Bronchial epithelial cell (primary cell): ENCODE results near the gene APELA. TPM values are rescaled to one million over a fixed set of nuclear protein-coding genes. Genes with fewer than 3 reads are reported as not detected.
"Not testable (repeated sequence)": the region's sequence is repeated elsewhere in the genome, so short reads cannot be mapped to it uniquely, and the experiment has no call there.

Experiments used
- DNase-seq: peaks from one replicate; pipeline ENCODE4 v3.0.0-alpha.2; 2010; ENCODE audit warnings: low read depth
- FAIRE-seq: peaks from 2 replicates; lab custom pipeline; 2011; peaks lifted over from hg19 to GRCh38; lab: Jason Lieb, UNC
- H3K27me3 ChIP-seq: 2 replicates; pipeline ENCODE4 v1.5.1; 2011; ENCODE audit warnings: low read length; ENCODE audit not compliant: control insufficient read depth, insufficient read depth
- H3K36me3 ChIP-seq: 2 replicates; pipeline ENCODE4 v1.5.1; 2011; ENCODE audit warnings: low read length; ENCODE audit not compliant: control insufficient read depth, insufficient read depth
- H3K4me3 ChIP-seq: 2 replicates; pipeline ENCODE4 v1.5.1; 2011; ENCODE audit warnings: mild to moderate bottlenecking, low read depth, low read length, control low read depth
- CTCF ChIP-seq: IDR thresholded peaks from 2 replicates; pipeline ENCODE4 v1.5.1; 2011; ENCODE audit warnings: mild to moderate bottlenecking, moderate library complexity, low read length, control low read depth, inconsistent platforms; ENCODE audit not compliant: insufficient read depth, severe bottlenecking
- total RNA-seq: library from RNA; depleted of rRNA; stranded (reverse); fragments of >200 nt; gene quantifications from 2 replicates; pipeline ENCODE4 v1.2.1, GENCODE V29; 2014

Gene APELA
- total RNA-seq, 1 donor from 2014 or later, result not detected

- no peak for TF ChIP-seq CTCF
- DNase-seq (no peak), FAIRE-seq (no peak)
These were observed 25.6 kb downstream of the APELA start for GRCh38 chr4:164902608-164903007.

GRCh38 chr4:164904336-164904735, 27.4 kb downstream of the APELA start:
- no peak for TF ChIP-seq CTCF
- FAIRE-seq, result no peak

More at GRCh38 chr4:164902608-164903007, 25.6 kb downstream of the APELA start:
- Histone ChIP-seq H3K4me3 (no peak overlapping the region), H3K36me3 (no peaks in the 10 kb centered on the region), H3K27me3 (no peaks in the 10 kb centered on the region)

GRCh38 chr4:164904941-164905340, 28.0 kb downstream of the APELA start:
- DNase-seq (no peak), FAIRE-seq (no peak)
- TF ChIP-seq CTCF, result no peak
- Histone ChIP-seq H3K4me3 (no peak overlapping the region), H3K36me3 (no peaks in the 10 kb centered on the region), H3K27me3 (no peaks in the 10 kb centered on the region)

More at GRCh38 chr4:164904336-164904735, 27.4 kb downstream of the APELA start:
- Histone ChIP-seq H3K27me3 (no peaks in the 10 kb centered on the region), H3K36me3 (no peaks in the 10 kb centered on the region), H3K4me3 (no peak overlapping the region)
- DNase-seq, result no peak

GRCh38 chr4:164906368-164906767, 29.4 kb downstream of the APELA start:
- DNase-seq (no peak), FAIRE-seq (no peak)
- Histone ChIP-seq H3K36me3 (no peaks in the 10 kb centered on the region), H3K27me3 (no peaks in the 10 kb centered on the region), H3K4me3 (no peak overlapping the region)
- TF ChIP-seq CTCF, result no peak

GRCh38 chr4:164913506-164913905, 36.5 kb downstream of the APELA start:
- not testable (repeated sequence) for H3K36me3 ChIP-seq, H3K27me3 ChIP-seq, H3K4me3 ChIP-seq, DNase-seq, FAIRE-seq

- FAIRE-seq (no peak), DNase-seq (no peak)
- TF ChIP-seq CTCF, result no peak
- Histone ChIP-seq H3K27me3 (no peaks in the 10 kb centered on the region), H3K4me3 (no peak overlapping the region), H3K36me3 (no peaks in the 10 kb centered on the region)
These were observed 42.0 kb downstream of the APELA start for GRCh38 chr4:164918956-164919355.
